HFFc6 (cell line): ENCODE results near the gene BGLAP. TPM values are rescaled to one million over a fixed set of nuclear protein-coding genes. Genes with fewer than 3 reads are reported as not detected.

Source experiments
- DNase-seq: peaks from one replicate; pipeline ENCODE4 v3.0.0-alpha.2; 2018
- H3K27ac Mint-ChIP-seq: 2 replicates; pipeline ENCODE4 v1.8.0; 2020; ENCODE audit warnings: mild to moderate bottlenecking, mixed read lengths
- H3K27me3 Mint-ChIP-seq: 2 replicates; pipeline ENCODE4 v1.8.0; 2021; ENCODE audit warnings: mild to moderate bottlenecking, moderate library complexity, mixed read lengths; ENCODE audit not compliant: insufficient read depth
- H3K36me3 Mint-ChIP-seq: 2 replicates; pipeline ENCODE4 v1.8.0; 2021; ENCODE audit warnings: low read depth, mixed read lengths
- H3K4me1 Mint-ChIP-seq: 2 replicates; pipeline ENCODE4 v1.8.0; 2020; ENCODE audit warnings: low read depth, mixed read lengths
- H3K4me3 Mint-ChIP-seq: 2 replicates; pipeline ENCODE4 v1.8.0; 2020; ENCODE audit warnings: mild to moderate bottlenecking, moderate library complexity, mixed read lengths
- H3K9me3 Mint-ChIP-seq: 2 replicates; pipeline ENCODE4 v1.8.0; 2020; ENCODE audit warnings: mild to moderate bottlenecking, mixed read lengths
- total RNA-seq, 6 experiments: library from RNA; stranded (reverse); fragmentation: NEBNext Ultra II Directional; extraction: Animal tissue kit (Norgen Biotek cat#: 25700); gene quantifications; 2 replicates in 1 of 6; 3 replicates in 5 of 6; pipeline ENCODE4 v1.2.3, GENCODE V29; 2021
- TF ChIP-seq, protein P1 (sequence below): fragments of 200-600 bp; sonication (generic); IDR thresholded peaks from 2 replicates; pipeline ENCODE4 v1.5.0; 2021; ENCODE audit warnings: antibody characterized with exemption, mild to moderate bottlenecking

The BGLAP gene
- total RNA-seq, 6 experiments from 2014 or later: 0.40 to 0.62 TPM; not detected in 4

DNA sequence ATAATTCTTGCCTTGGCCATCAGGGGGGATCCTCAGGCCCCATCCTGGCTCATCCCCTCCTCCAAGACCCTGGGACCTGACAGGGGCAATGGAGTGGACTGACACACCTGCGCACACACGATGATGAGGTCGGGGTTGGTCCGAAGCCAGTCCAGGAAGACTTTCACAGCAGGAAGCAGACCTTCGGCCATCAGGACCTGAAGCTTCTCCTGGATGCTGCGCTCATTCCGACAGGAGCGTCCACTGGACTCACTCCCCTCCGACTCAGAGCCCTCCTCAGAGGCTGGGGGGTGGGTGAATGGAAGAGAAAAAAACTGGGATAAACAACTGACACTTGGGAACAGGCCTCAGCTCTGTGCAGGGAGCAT, 21.3 kb downstream of the BGLAP start:
- Mint-ChIP-seq H3K4me3 (peak overlapping the region; percentile 61; the same call in 1 of the 2 replicates), H3K9me3 (no peaks in the 10 kb centered on the region), H3K36me3 (peaks cover 69% of the 10 kb centered on the region), H3K27ac (peak overlapping the region; percentile 86), H3K27me3 (peaks cover 2% of the 10 kb centered on the region; the same call in 1 of the 2 replicates), H3K4me1 (peaks cover 37% of the 10 kb centered on the region)
- no peak for DNase-seq
- TF ChIP-seq, protein P1, sequence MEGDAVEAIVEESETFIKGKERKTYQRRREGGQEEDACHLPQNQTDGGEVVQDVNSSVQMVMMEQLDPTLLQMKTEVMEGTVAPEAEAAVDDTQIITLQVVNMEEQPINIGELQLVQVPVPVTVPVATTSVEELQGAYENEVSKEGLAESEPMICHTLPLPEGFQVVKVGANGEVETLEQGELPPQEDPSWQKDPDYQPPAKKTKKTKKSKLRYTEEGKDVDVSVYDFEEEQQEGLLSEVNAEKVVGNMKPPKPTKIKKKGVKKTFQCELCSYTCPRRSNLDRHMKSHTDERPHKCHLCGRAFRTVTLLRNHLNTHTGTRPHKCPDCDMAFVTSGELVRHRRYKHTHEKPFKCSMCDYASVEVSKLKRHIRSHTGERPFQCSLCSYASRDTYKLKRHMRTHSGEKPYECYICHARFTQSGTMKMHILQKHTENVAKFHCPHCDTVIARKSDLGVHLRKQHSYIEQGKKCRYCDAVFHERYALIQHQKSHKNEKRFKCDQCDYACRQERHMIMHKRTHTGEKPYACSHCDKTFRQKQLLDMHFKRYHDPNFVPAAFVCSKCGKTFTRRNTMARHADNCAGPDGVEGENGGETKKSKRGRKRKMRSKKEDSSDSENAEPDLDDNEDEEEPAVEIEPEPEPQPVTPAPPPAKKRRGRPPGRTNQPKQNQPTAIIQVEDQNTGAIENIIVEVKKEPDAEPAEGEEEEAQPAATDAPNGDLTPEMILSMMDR: no peak; the same call in 1 of the 2 replicates

DNA sequence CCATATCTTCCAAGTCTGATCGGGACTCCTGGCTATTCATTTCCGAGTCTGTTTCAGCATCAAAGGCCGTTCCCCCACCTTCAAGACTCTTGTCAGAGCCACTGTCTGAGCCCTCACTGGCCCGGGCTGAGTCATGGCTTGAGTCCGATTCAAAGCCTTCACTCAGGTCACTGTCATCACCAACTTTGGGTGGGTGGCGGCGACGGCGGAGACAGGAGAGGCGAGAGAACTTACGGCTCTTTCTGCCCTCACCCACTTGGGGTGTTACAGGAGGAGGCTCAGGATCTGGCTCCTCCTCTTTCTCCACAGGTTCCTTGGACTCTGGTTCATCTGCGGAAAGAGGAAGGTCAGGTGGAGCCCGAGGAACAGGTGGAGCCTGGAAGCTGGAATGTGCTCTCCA, 24.1 kb downstream of the BGLAP start:
- Mint-ChIP-seq H3K4me1 (peaks cover 41% of the 10 kb centered on the region), H3K27ac (no peak overlapping the region), H3K9me3 (no peaks in the 10 kb centered on the region), H3K4me3 (no peak overlapping the region), H3K27me3 (no peaks in the 10 kb centered on the region; the same call in 1 of the 2 replicates), H3K36me3 (peaks cover 61% of the 10 kb centered on the region)
- DNase-seq: no peak
- TF ChIP-seq, protein P1: no peak

DNA sequence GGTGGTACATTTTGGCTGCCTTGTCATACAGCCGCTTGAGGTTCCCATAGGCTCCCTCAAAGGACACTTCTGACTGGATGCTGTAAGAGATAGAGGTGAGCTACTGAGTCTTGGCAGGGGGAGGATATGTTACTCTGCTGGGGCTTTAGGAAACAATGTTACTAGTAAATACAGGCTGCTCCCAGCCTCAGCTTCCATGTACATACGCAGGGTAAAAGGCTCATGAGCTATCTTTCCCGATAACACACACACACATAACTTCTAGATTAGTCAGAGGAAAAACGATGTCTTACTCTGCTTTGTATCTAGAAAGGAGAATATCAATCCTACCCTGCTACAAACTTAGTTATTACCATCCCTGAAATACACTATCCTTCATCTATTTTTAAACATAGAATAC, 26.4 kb downstream of the BGLAP start:
- Mint-ChIP-seq H3K27ac (no peak overlapping the region), H3K27me3 (peaks cover 1% of the 10 kb centered on the region; the same call in 1 of the 2 replicates), H3K4me1 (peaks cover 28% of the 10 kb centered on the region), H3K9me3 (no peaks in the 10 kb centered on the region), H3K4me3 (no peak overlapping the region), H3K36me3 (peaks cover 66% of the 10 kb centered on the region)
- TF ChIP-seq, protein P1: no peak
- DNase-seq: no peak

DNA sequence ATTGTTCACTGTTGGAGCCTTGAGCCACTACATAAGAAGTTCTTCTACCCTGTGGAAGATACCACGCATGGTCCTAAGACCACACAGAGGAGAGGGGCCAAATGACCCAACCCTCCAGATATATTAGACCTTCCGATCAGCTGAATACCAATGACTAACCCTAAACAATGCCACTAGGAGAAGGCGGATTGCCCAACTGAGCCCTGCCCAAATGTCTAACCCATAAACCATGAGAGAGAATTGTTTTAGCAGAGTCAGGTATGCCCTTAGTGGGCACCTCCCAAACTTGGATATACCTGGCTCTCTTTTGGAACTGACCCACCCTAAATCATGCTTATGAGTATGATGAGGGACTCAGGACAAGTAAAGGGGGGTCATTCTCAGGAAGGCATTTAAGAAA, 28.3 kb downstream of the BGLAP start:
- Mint-ChIP-seq H3K4me3 (no peak overlapping the region), H3K27me3 (peaks cover 1% of the 10 kb centered on the region; the same call in 1 of the 2 replicates), H3K36me3 (peaks cover 62% of the 10 kb centered on the region), H3K9me3 (no peaks in the 10 kb centered on the region), H3K27ac (no peak overlapping the region; the same call in 1 of the 2 replicates), H3K4me1 (peaks cover 15% of the 10 kb centered on the region)
- TF ChIP-seq, protein P1: no peak
- no peak for DNase-seq

DNA sequence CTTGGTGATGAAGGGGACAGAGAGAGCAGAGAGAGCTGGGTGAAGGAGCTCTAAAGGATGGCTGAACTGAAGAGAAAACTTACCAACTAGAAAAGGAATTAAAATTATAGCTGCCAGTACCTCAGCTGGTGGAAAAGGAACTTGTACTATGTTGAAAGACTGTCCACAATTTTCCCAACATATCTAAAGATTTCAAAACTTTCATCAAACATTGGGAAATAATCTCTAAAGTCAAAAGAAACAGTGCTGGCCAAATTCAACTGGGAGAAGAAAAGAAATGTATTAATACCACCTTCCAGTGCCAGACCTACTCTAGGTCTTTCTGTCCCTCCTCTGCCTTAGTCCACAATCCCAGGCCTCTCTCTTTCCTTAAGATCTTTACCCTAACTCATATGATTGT, 34.5 kb downstream of the BGLAP start:
- DNase-seq: no peak
- TF ChIP-seq, protein P1: no peak
- Mint-ChIP-seq H3K27me3 (0 out of 2 replicates have a peak, but pooled peaks cover 1% of the 10 kb centered on the region), H3K36me3 (peaks cover 45% of the 10 kb centered on the region), H3K27ac (no peak overlapping the region), H3K4me3 (no peak overlapping the region), H3K4me1 (peaks cover 17% of the 10 kb centered on the region), H3K9me3 (no peaks in the 10 kb centered on the region)

DNA sequence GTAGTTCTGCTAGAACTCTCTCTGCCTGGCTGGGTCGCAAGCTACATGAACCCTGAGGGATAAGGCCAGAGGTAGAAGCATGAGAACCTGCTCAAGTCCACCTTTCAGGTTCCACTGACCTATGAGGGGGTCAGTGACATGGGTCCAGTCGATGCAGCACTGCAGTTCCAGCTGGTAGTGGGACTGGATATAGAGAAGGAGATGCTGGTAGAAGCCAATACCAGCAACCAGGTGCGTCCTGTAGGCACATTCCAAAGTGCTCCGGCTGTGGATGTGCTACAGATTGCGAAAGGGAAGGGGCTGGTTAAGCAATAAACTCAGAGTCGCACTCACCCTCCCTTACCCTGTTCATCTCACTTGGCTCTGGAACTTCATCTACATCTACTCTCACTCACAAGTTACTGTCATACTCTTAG, 35.0 kb downstream of the BGLAP start:
- no peak overlapping the region for H3K4me3 Mint-ChIP-seq
- peaks cover 42% of the 10 kb centered on the region for H3K36me3 Mint-ChIP-seq
- H3K27ac Mint-ChIP-seq: no peak overlapping the region
- TF ChIP-seq, protein P1: no peak
- H3K9me3 Mint-ChIP-seq: no peaks in the 10 kb centered on the region
- 0 out of 2 replicates have a peak, but pooled peaks cover 1% of the 10 kb centered on the region for H3K27me3 Mint-ChIP-seq
- DNase-seq: no peak
- H3K4me1 Mint-ChIP-seq: peaks cover 20% of the 10 kb centered on the region
